ENCODE results near the gene CCDC15. TPM values are rescaled to one million over a fixed set of nuclear protein-coding genes. Genes with fewer than 3 reads are reported as not detected.
A peak's percentile ranks its signal among the peaks of the same experiment; 100 is the strongest.

CCDC15 gene
- total RNA-seq, 1 donor = 2.2 TPM

DNA sequence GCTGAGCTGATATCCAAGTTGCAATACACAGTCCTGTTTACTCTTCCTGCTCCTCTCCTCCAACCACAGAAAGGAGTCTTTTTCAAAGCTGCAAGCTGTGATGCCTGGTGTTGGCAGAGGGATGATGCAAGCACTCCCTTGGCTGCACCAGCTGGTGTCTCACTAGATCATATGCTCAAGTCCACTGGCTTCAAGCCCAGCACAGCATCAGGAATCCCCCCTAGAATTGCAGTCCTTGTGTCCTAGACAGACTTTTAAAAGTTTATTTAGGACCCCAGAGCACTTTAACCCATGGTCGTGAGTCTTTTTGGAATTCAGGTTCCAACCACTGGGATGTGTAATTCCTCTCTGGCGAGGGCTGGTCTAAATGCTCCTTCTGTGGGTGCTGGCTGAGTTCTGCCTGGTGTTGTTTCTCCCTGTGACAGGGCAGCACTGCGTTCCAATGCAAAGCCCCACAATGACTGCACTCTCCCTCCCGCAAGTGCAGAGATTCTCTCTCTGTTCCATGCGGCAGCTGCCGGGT is 36.8 kb upstream of the CCDC15 start:
- DNase-seq (ENCODE audit: insufficient read length, low spot score, missing footprints) = no peak
- no peaks in the 10 kb centered on the region for H3K36me3 ChIP-seq (ENCODE audit: insufficient read depth, low read length)
- no peak overlapping the region for H3K4me2 ChIP-seq (ENCODE audit: insufficient read depth, low read length)
- H3K79me2 ChIP-seq (ENCODE audit: insufficient read depth, low read length) = no peaks in the 10 kb centered on the region
- TF ChIP-seq, protein P1, sequence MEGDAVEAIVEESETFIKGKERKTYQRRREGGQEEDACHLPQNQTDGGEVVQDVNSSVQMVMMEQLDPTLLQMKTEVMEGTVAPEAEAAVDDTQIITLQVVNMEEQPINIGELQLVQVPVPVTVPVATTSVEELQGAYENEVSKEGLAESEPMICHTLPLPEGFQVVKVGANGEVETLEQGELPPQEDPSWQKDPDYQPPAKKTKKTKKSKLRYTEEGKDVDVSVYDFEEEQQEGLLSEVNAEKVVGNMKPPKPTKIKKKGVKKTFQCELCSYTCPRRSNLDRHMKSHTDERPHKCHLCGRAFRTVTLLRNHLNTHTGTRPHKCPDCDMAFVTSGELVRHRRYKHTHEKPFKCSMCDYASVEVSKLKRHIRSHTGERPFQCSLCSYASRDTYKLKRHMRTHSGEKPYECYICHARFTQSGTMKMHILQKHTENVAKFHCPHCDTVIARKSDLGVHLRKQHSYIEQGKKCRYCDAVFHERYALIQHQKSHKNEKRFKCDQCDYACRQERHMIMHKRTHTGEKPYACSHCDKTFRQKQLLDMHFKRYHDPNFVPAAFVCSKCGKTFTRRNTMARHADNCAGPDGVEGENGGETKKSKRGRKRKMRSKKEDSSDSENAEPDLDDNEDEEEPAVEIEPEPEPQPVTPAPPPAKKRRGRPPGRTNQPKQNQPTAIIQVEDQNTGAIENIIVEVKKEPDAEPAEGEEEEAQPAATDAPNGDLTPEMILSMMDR (IDR thresholded peaks at IDR 0.05; ENCODE audit: extremely low read depth, low read depth, low read length) = no peak
- H3K4me3 ChIP-seq (ENCODE audit: insufficient read depth, low read length) = no peak overlapping the region
- no peaks in the 10 kb centered on the region for H3K9me3 ChIP-seq (ENCODE audit: low read depth, low read length)
- H3K27ac ChIP-seq (ENCODE audit: low read depth, low read length) = no peak overlapping the region
- H3K27me3 ChIP-seq (ENCODE audit: insufficient read depth, low read length) = no peaks in the 10 kb centered on the region
- peaks cover 5% of the 10 kb centered on the region for H3K4me1 ChIP-seq (ENCODE audit: insufficient read depth, low read length)
- no peaks in the 10 kb centered on the region for H4K20me1 ChIP-seq (ENCODE audit: insufficient read depth, low read length)
- H2AFZ ChIP-seq (ENCODE audit: low read length) = no peak overlapping the region

DNA sequence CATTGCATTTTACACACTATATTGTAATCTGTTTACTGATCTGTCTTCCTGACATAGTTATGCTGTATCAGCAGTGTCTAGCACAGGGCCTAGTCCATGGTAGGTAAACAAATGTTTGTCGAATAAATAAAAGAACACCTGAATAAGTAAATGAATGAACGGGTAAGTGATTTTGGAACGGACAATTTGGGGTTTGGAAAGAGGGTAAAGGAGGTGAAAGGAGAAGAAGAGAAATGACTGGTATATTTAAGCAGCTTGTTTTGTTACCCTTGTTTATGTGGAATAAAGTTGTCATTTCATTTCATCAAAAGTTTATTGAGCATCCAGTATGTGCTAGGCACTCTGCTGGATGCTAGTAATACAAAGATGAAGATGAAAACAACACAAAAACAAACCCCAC is 35.1 kb upstream of the CCDC15 start, which contains the start of gene HEPN1:
HEPN1 (plus strand) TSS at position 301 of the 400 bp plus-strand sequence.
- H2AFZ ChIP-seq (ENCODE audit: low read length) = no peak within 1 kb of the TSS
- no peaks in the 10 kb centered on the region for H3K36me3 ChIP-seq (ENCODE audit: insufficient read depth, low read length)
- H3K79me2 ChIP-seq (ENCODE audit: insufficient read depth, low read length) = no peaks in the 10 kb centered on the region
- H3K4me1 ChIP-seq (ENCODE audit: insufficient read depth, low read length) = peaks cover 5% of the 10 kb centered on the region
- H3K4me2 ChIP-seq (ENCODE audit: insufficient read depth, low read length) = no peak within 1 kb of the TSS
- H3K9me3 ChIP-seq (ENCODE audit: low read depth, low read length) = no peaks in the 10 kb centered on the region
- H3K27me3 ChIP-seq (ENCODE audit: insufficient read depth, low read length) = no peaks in the 10 kb centered on the region
- H3K27ac ChIP-seq (ENCODE audit: low read depth, low read length) = no peak within 1 kb of the TSS
- no peak within 1 kb of the TSS for H3K4me3 ChIP-seq (ENCODE audit: insufficient read depth, low read length)
- no peak for DNase-seq (ENCODE audit: insufficient read length, low spot score, missing footprints)
- TF ChIP-seq, protein P1 (IDR thresholded peaks at IDR 0.05; ENCODE audit: extremely low read depth, low read depth, low read length) = no peak
- H4K20me1 ChIP-seq (ENCODE audit: insufficient read depth, low read length) = no peaks in the 10 kb centered on the region

DNA sequence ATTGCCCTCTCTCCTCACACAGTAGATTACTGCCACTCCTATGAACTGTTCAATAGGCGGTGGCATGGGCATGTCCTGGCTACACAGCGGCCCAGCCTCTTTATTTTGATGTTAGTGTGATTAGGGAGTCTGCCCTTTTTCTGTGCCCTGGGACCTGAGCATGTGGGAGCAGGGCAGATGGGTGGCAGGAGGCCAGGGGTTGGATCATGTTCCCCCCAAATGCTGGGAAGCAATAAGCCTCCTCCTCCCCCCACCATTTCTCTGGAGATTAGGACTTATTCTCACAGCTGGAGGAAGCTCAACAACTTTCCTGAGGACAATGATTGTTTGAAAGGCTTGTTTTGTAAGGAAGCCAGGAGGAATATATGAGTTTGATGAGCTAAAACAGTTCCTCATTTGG is 34.1 kb upstream of the CCDC15 start:
- TF ChIP-seq, protein P1 (IDR thresholded peaks at IDR 0.05; ENCODE audit: extremely low read depth, low read depth, low read length) = no peak
- no peak overlapping the region for H3K27ac ChIP-seq (ENCODE audit: low read depth, low read length)
- no peaks in the 10 kb centered on the region for H4K20me1 ChIP-seq (ENCODE audit: insufficient read depth, low read length)
- no peaks in the 10 kb centered on the region for H3K27me3 ChIP-seq (ENCODE audit: insufficient read depth, low read length)
- H3K4me3 ChIP-seq (ENCODE audit: insufficient read depth, low read length) = no peak overlapping the region
- H3K9me3 ChIP-seq (ENCODE audit: low read depth, low read length) = no peaks in the 10 kb centered on the region
- H3K36me3 ChIP-seq (ENCODE audit: insufficient read depth, low read length) = no peaks in the 10 kb centered on the region
- no peak overlapping the region for H3K4me2 ChIP-seq (ENCODE audit: insufficient read depth, low read length)
- no peak overlapping the region for H2AFZ ChIP-seq (ENCODE audit: low read length)
- DNase-seq (ENCODE audit: insufficient read length, low spot score, missing footprints) = no peak
- peaks cover 5% of the 10 kb centered on the region for H3K4me1 ChIP-seq (ENCODE audit: insufficient read depth, low read length)
- no peaks in the 10 kb centered on the region for H3K79me2 ChIP-seq (ENCODE audit: insufficient read depth, low read length)

DNA sequence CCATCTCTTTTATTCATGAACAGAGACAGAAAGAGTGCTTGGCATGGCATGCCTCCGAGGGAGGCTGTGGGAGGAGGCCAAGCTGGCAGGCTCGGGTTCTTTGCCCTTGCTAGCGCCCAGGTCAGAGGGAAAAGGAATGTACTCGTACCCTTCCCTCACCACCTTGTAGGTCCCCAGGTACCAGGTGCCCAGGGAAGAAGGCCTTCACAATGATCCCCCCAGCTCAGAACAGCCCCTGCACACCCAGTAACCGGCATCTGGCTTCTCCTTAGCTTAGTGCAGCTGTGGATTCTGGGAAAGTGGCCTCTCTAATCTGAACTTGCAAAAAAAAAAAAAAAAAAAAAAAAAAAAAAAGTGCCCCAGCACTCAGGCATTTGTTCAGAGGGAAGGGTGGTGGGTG is 33.6 kb upstream of the CCDC15 start:
- TF ChIP-seq, protein P1 (IDR thresholded peaks at IDR 0.05; ENCODE audit: extremely low read depth, low read depth, low read length) = no peak
- Histone ChIP-seq H3K9me3 (ENCODE audit: low read depth, low read length) (no peaks in the 10 kb centered on the region), H3K27ac (ENCODE audit: low read depth, low read length) (no peak overlapping the region), H3K79me2 (ENCODE audit: insufficient read depth, low read length) (no peaks in the 10 kb centered on the region), H3K27me3 (ENCODE audit: insufficient read depth, low read length) (no peaks in the 10 kb centered on the region), H4K20me1 (ENCODE audit: insufficient read depth, low read length) (no peaks in the 10 kb centered on the region), H3K36me3 (ENCODE audit: insufficient read depth, low read length) (no peaks in the 10 kb centered on the region), H3K4me1 (ENCODE audit: insufficient read depth, low read length) (peaks cover 5% of the 10 kb centered on the region), H3K4me3 (ENCODE audit: insufficient read depth, low read length) (peak overlapping the region; percentile 68), H2AFZ (ENCODE audit: low read length) (peak overlapping the region; percentile 67), H3K4me2 (ENCODE audit: insufficient read depth, low read length) (peak overlapping the region; percentile 79)
- DNase-seq (ENCODE audit: insufficient read length, low spot score, missing footprints) = no peak
